Chondrocyte (in vitro differentiated cells): ENCODE data around the gene ZDHHC14. TPM values are rescaled to one million over a fixed set of nuclear protein-coding genes. Genes with fewer than 3 reads are reported as not detected.

Source experiments
- DNase-seq: peaks from one replicate; pipeline ENCODE4 v3.0.0; 2021; ENCODE audit warnings: mixed read lengths, low spot score
- H3K27ac Mint-ChIP-seq: one replicate; pipeline ENCODE4 v1.8.0; 2021; ENCODE audit warnings: mild to moderate bottlenecking, moderate library complexity, mixed read lengths; ENCODE audit not compliant: unreplicated experiment
- H3K27me3 Mint-ChIP-seq: 2 replicates; pipeline ENCODE4 v1.8.0; 2021; ENCODE audit warnings: low read depth, mixed read lengths
- H3K36me3 Mint-ChIP-seq: 2 replicates; pipeline ENCODE4 v1.8.0; 2021; ENCODE audit warnings: low read depth, mixed read lengths
- H3K4me1 Mint-ChIP-seq: 2 replicates; pipeline ENCODE4 v1.8.0; 2021; ENCODE audit warnings: low read depth, mild to moderate bottlenecking, mixed read lengths
- H3K4me3 Mint-ChIP-seq: one replicate; pipeline ENCODE4 v1.8.0; 2021; ENCODE audit warnings: mild to moderate bottlenecking, moderate library complexity, mixed read lengths; ENCODE audit not compliant: unreplicated experiment
- H3K9me3 Mint-ChIP-seq: 2 replicates; pipeline ENCODE4 v1.8.0; 2021; ENCODE audit warnings: low read depth, mixed read lengths
- total RNA-seq: library from RNA; stranded (reverse); gene quantifications from 3 replicates; pipeline ENCODE4 v1.2.1, GENCODE V29; 2021
- TF ChIP-seq, protein P1 (sequence below): fragments of 200-600 bp; sonication (generic); IDR thresholded peaks from 2 replicates; pipeline ENCODE4 v1.5.0; 2021; ENCODE audit warnings: antibody characterized with exemption, mild to moderate bottlenecking, moderate library complexity

The ZDHHC14 gene
- total RNA-seq, 1 donor from 2014 or later, result 8.4 TPM

DNA sequence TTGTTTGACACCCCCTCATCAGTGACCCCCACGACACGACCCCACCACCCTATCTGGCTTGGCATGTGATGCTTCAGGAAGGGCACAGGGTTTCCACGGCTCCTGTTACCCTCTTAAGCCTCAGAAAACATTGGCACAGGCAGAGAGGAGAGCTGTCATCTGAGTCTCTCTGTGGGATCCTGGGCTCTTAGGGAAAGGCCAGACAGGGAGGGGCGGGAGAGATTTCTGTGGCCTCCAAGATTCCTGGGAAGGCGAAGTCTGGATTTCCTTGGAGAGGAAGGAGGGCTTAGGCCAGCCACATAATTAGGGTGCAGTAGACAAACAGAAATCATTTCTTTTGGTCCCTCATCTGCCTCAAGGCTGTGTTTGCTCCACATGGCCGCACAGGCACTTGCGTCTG is 250.4 kb downstream of the ZDHHC14 start:
- H3K36me3 Mint-ChIP-seq, result no peaks in the 10 kb centered on the region
- no peaks in the 10 kb centered on the region for H3K9me3 Mint-ChIP-seq
- peaks cover 11% of the 10 kb centered on the region for H3K4me1 Mint-ChIP-seq
- no peak overlapping the region for H3K27ac Mint-ChIP-seq
- no peaks in the 10 kb centered on the region for H3K27me3 Mint-ChIP-seq
- no peak for DNase-seq
- H3K4me3 Mint-ChIP-seq, result no peak overlapping the region
- TF ChIP-seq, protein P1, sequence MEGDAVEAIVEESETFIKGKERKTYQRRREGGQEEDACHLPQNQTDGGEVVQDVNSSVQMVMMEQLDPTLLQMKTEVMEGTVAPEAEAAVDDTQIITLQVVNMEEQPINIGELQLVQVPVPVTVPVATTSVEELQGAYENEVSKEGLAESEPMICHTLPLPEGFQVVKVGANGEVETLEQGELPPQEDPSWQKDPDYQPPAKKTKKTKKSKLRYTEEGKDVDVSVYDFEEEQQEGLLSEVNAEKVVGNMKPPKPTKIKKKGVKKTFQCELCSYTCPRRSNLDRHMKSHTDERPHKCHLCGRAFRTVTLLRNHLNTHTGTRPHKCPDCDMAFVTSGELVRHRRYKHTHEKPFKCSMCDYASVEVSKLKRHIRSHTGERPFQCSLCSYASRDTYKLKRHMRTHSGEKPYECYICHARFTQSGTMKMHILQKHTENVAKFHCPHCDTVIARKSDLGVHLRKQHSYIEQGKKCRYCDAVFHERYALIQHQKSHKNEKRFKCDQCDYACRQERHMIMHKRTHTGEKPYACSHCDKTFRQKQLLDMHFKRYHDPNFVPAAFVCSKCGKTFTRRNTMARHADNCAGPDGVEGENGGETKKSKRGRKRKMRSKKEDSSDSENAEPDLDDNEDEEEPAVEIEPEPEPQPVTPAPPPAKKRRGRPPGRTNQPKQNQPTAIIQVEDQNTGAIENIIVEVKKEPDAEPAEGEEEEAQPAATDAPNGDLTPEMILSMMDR, result no peak

DNA sequence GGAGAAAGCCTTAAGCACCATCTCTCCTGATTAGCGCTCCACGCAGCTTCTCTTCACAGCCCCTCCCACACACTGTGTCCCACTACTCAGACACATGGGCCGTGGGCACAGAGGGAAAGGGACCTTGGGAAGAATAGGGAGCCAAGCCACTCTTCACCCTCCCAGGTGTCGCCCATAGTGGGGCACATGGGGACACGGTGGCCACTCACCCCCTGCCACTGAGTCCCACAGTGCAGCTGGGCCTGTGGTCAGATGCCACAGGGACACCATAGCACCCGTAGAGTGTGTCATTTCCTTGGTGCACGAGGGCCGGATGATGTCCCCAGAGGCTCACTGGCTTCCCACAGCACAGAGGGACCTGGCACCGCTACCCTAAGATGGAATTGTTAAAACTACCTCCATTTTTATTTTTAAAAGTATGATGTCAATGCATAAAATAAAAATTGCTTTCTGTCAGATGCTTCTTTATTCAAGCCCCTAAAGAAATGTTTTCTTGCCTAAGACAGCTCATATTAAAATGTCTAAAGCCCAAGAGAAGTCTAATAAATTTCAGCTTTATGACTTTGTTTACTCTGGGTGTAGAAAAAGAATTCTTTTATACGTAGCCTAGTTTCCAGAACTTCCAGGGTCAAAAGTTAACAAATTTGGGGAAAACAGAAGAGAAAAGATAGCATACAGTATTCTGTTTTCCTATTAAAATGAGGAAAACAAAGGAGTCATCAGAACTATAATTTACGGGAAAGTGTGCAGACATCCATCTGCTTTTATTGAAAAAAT is 251.0 kb downstream of the ZDHHC14 start:
- Mint-ChIP-seq H3K4me3 (no peak overlapping the region), H3K4me1 (peaks cover 11% of the 10 kb centered on the region), H3K27ac (peak overlapping the region; percentile 36), H3K9me3 (no peaks in the 10 kb centered on the region), H3K36me3 (no peaks in the 10 kb centered on the region), H3K27me3 (no peaks in the 10 kb centered on the region)
- no peak for DNase-seq
- TF ChIP-seq, protein P1, result no peak

DNA sequence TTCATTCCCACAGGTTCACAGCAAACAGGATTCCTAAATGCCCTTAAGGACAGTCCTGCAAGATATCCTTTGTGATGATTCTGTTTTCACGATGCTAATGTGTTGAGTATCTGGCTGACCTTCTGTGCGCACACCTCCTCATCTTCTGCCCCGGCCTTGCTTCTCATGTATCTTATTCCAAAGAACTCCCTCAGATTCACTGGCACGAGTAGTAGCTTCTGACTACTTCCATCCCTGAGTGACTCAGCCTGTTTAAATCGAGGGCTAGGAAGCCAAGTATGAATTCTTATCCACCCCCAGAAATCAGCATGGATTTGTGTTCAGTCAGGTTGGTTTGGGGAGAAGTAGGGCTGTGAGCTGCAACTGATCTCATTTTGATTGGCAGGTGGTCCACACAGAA is 251.8 kb downstream of the ZDHHC14 start:
- no peaks in the 10 kb centered on the region for H3K36me3 Mint-ChIP-seq
- no peak for DNase-seq
- no peaks in the 10 kb centered on the region for H3K9me3 Mint-ChIP-seq
- TF ChIP-seq, protein P1, result no peak
- H3K27me3 Mint-ChIP-seq, result no peaks in the 10 kb centered on the region
- H3K4me1 Mint-ChIP-seq, result peaks cover 11% of the 10 kb centered on the region
- H3K4me3 Mint-ChIP-seq, result no peak overlapping the region
- peak overlapping the region; percentile 9 for H3K27ac Mint-ChIP-seq

DNA sequence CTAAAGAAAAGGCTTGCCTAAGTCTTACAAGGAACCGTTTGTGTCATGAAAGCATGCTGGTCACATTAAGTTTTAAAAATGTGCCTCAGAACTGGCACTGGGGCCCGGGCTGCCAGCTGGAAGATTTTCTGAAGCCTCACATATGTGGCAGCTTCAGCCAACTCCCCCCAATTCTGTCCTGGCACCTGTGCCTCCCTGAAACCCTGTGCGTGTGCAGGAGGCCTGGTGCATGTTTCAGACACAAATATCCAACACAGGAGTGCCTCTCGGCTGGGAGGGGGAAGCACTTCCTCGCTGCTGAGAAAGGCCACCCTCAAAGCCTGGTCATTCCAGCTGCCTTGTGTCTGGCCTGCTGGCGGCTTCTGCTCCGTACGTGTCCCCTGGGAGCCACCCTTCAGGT is 253.6 kb downstream of the ZDHHC14 start:
- Mint-ChIP-seq H3K27me3 (no peaks in the 10 kb centered on the region), H3K4me1 (peaks cover 1% of the 10 kb centered on the region), H3K36me3 (no peaks in the 10 kb centered on the region), H3K4me3 (no peak overlapping the region), H3K9me3 (no peaks in the 10 kb centered on the region), H3K27ac (no peak overlapping the region)
- TF ChIP-seq, protein P1, result no peak
- no peak for DNase-seq

DNA sequence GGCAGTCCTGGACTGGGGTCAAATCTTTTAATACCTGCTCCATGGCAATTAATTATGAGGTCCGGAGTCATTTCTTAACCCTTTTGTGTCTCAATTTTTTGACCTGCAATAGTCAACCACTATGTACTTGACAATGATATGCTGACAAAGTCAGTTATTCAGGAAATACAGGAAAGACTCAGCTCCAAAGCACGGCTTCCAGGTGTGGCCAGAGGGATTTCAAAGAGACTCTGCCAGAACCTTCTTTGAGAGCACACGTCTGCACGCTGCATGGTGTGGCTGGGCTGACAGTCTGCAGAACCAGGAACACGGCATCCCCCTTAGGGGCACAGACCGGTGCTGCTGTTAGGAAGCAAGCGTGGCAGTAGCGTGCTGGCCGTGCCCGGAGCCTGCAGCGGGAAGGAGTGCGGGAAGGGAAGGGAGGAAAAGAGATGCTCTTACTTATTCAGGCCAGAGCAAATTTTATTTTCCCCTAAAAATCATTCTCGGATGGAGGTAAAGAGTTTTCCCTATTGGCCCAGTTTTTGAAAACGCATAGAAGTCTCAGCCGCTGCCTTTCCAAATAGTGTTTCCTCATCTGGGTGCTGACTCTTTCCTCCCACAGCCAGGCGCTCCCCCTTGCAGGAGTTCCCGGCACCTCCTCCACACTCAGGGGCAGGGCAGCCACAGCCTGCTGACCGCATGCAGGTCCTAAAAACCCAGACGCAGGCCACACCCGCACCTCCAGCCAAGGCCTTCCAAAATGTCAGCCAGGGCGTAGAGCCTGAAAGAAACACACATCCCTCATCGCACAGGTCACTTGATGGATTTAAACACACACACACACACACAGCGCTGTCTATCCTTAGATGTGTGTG is 254.6 kb downstream of the ZDHHC14 start:
- H3K4me1 Mint-ChIP-seq, result no peaks in the 10 kb centered on the region
- TF ChIP-seq, protein P1, result no peak
- no peak overlapping the region for H3K4me3 Mint-ChIP-seq
- no peaks in the 10 kb centered on the region for H3K9me3 Mint-ChIP-seq
- no peak for DNase-seq
- no peak overlapping the region for H3K27ac Mint-ChIP-seq
- H3K36me3 Mint-ChIP-seq, result no peaks in the 10 kb centered on the region
- H3K27me3 Mint-ChIP-seq, result no peaks in the 10 kb centered on the region
